Kidney (tissue), 22 donors: Measurements from ENCODE around the gene C19orf38. TPM values are rescaled to one million over a fixed set of nuclear protein-coding genes. Genes with fewer than 3 reads are reported as not detected.
A peak's percentile ranks its signal among the peaks of the same experiment; 100 is the strongest.

Experiments
- DNase-seq, 5 donors: peaks; one replicate each; pipeline ENCODE4 v3.0.0-alpha.2; 2013 to 2020
- FAIRE-seq: peaks from 2 replicates; lab custom pipeline; 2012; peaks lifted over from hg19 to GRCh38; lab: Jason Lieb, UNC
- H3K27ac ChIP-seq, 2 donors: one replicate each; pipeline ENCODE4 v1.7.0; 2013; ENCODE audit warnings: low read depth in 2 of 2, low read length in 2 of 2, inconsistent platforms in 1 of 2
- H3K27me3 ChIP-seq: one replicate; pipeline ENCODE4 v1.7.1; 2013; ENCODE audit warnings: low read length, inconsistent platforms; ENCODE audit not compliant: control insufficient read depth, insufficient read depth
- H3K36me3 ChIP-seq, 3 donors: one replicate each; pipeline versions ENCODE4 v1.7.0 to v1.7.1; 2013; ENCODE audit warnings: low read length in 3 of 3, control low read depth in 1 of 3, inconsistent platforms in 1 of 3; ENCODE audit not compliant: insufficient read depth in 3 of 3, control insufficient read depth in 2 of 3
- H3K4me1 ChIP-seq, 3 donors: one replicate each; pipeline versions ENCODE4 v1.7.0 to v1.7.1; 2013; ENCODE audit warnings: low read length in 3 of 3, inconsistent platforms in 1 of 3, low read depth in 1 of 3; ENCODE audit not compliant: control insufficient read depth in 2 of 3, insufficient read depth in 2 of 3
- H3K4me3 ChIP-seq, 3 donors: one replicate each; pipeline versions ENCODE4 v1.7.0 to v1.8.1; 2013; ENCODE audit warnings: low read length in 3 of 3, control low read depth in 1 of 3, inconsistent platforms in 1 of 3
- H3K9ac ChIP-seq, 3 donors: one replicate each; pipeline versions ENCODE4 v1.7.0 to v1.7.1; 2013; ENCODE audit warnings: low read length in 3 of 3, control low read depth in 1 of 3, inconsistent platforms in 1 of 3
- H3K9me3 ChIP-seq, 3 donors: one replicate each; pipeline versions ENCODE4 v1.7.0 to v1.7.1; 2013; ENCODE audit warnings: low read length in 3 of 3, control low read depth in 1 of 3, inconsistent platforms in 1 of 3; ENCODE audit not compliant: control insufficient read depth in 2 of 3, insufficient read depth in 1 of 3
- intact Hi-C: fragments of 100-400 bp; cut with DNase I; formaldehyde crosslinking; loops from one replicate; pipeline ENCODE4 v1.11.1; 2022
- long read RNA-seq, 10 donors: library from polyadenylated mRNA in 1 of 10; unstranded in 1 of 10; transcript quantifications; one replicate each; pipeline ENCODE4 v2.0.0 and lab custom pipeline, GENCODE V29; 2021 to 2026
- polyA plus RNA-seq: library from polyadenylated mRNA; stranded (reverse); fragments of 350-450 nt; fragmentation: Illumina TruSeq; extraction: RNeasy Lipid Tissue Mini Kit (QIAGEN cat#74804); gene quantifications from one replicate; pipeline ENCODE4 v1.2.3, GENCODE V29; 2014; ENCODE audit warnings: low read depth, low replicate concordance; ENCODE audit not compliant: insufficient read depth
- total RNA-seq: library from RNA; stranded (reverse); fragmentation: NEBNext Ultra II Directional; extraction: Animal tissue kit (Norgen Biotek cat#: 25700); gene quantifications from one replicate; pipeline ENCODE4 v1.2.1, GENCODE V29; 2021
- TF ChIP-seq, protein P1 (sequence below): IDR thresholded peaks from 3 replicates; pipeline ENCODE4 v1.5.1; 2012; ENCODE audit warnings: mild to moderate bottlenecking, moderate library complexity, borderline replicate concordance; ENCODE audit not compliant: insufficient read depth; ENCODE audit errors: extremely low read depth
- donor health status: control.
- donor health status: control.
- donor health status: control.
- donor health status: control.
- donor health status: control.
- donor health status: DM: yes; HTN: yes; CAD: no.
- donor health status: Normal renal cell carcinoma (clear cell type).

Gene C19orf38, protein sequence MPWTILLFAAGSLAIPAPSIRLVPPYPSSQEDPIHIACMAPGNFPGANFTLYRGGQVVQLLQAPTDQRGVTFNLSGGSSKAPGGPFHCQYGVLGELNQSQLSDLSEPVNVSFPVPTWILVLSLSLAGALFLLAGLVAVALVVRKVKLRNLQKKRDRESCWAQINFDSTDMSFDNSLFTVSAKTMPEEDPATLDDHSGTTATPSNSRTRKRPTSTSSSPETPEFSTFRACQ
- total RNA-seq = 3.3 TPM
- 2.4 TPM for polyA plus RNA-seq
- long read RNA-seq, donor 1, partial matches to known transcripts = 0 of 1 reads
- long read RNA-seq, donor 1, other reads (novel, unspliced or antisense) = 0 of 1 reads
- long read RNA-seq, donor 2 = 0 reads
- long read RNA-seq, donor 3 = 0 reads
- long read RNA-seq, donor 4 = 0 reads
- long read RNA-seq, donor 5 = 0 reads
- long read RNA-seq, donor 6 = 0 reads
- long read RNA-seq, donor 7, partial matches to known transcripts = 1 of 2 reads
- long read RNA-seq, donor 7, other reads (novel, unspliced or antisense) = 1 of 2 reads
- long read RNA-seq, donor 8 = 0 reads
- long read RNA-seq, donor 9 = 0 reads
- long read RNA-seq, donor 10, partial matches to known transcripts = 0 of 1 reads
- long read RNA-seq, donor 10, other reads (novel, unspliced or antisense) = 0 of 1 reads

DNA sequence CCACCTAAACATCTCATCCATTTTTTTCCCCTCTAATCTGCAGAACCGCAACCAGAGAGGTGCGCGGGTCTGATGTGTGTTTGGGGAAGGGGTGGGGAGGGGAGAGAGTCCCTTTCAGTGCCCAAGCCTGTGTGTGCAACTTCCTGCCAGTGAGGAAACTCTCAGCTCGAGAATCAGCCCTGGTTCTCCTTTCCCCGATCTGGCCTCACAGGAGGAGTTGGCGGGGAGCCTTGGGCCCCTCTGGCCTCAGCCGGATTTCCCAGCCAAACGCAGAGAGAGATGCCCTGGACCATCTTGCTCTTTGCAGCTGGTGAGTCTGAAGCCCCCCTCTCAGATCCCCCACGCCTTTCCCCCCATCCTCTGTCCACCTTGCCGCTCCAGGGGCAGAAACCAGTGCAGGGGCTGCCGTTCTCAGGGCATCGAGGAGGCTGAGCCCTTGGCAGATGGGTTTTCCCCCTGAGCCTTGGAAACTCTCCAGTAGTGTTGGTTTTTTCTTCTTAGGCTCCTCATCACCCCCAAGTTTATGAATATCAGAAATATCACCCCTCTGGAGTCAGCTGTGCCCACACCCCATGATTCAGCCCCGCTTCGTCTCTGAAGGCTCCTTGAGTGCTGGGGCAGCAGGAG lies at the start of gene C19orf38:
Gene C19orf38 (plus strand): TSS at position 186 of the 627 bp plus-strand sequence. CDS start 94 bp downstream, at position 280.
- Histone ChIP-seq H3K27me3 (no peaks in the 10 kb centered on the region), H3K9me3 (peaks cover 0 to 8% (median 0%) of the 10 kb centered on the region in 3 donors), H3K4me1 (no peaks in the 10 kb centered on the region), H3K4me3 (no peak within 1 kb of the TSS), H3K9ac (no peak within 1 kb of the TSS), H3K36me3 (no peaks in the 10 kb centered on the region), H3K27ac (no peak within 1 kb of the TSS)
- intact Hi-C loops = no loop called here
- TF ChIP-seq, protein P1, sequence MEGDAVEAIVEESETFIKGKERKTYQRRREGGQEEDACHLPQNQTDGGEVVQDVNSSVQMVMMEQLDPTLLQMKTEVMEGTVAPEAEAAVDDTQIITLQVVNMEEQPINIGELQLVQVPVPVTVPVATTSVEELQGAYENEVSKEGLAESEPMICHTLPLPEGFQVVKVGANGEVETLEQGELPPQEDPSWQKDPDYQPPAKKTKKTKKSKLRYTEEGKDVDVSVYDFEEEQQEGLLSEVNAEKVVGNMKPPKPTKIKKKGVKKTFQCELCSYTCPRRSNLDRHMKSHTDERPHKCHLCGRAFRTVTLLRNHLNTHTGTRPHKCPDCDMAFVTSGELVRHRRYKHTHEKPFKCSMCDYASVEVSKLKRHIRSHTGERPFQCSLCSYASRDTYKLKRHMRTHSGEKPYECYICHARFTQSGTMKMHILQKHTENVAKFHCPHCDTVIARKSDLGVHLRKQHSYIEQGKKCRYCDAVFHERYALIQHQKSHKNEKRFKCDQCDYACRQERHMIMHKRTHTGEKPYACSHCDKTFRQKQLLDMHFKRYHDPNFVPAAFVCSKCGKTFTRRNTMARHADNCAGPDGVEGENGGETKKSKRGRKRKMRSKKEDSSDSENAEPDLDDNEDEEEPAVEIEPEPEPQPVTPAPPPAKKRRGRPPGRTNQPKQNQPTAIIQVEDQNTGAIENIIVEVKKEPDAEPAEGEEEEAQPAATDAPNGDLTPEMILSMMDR = no peak
- DNase-seq = peak in 1 of 5 donors; percentile 55
- no peak for FAIRE-seq

- DNase-seq (no peak), FAIRE-seq (no peak)
- intact Hi-C loops = no loop called here
- no peaks in the 10 kb centered on the region for H3K27me3 ChIP-seq
- TF ChIP-seq, protein P1 = no peak
- no peak overlapping the region for H3K9ac ChIP-seq
- no peak overlapping the region for H3K27ac ChIP-seq
- H3K9me3 ChIP-seq = no peaks in the 10 kb centered on the region
- H3K36me3 ChIP-seq = peaks cover 5 to 64% (median 31%) of the 10 kb centered on the region in 3 donors
- no peak overlapping the region for H3K4me3 ChIP-seq
- H3K4me1 ChIP-seq = no peaks in the 10 kb centered on the region
Measured at GRCh38 chr19:10800488-10800887, 47.7 kb upstream of the C19orf38 start.

DNA sequence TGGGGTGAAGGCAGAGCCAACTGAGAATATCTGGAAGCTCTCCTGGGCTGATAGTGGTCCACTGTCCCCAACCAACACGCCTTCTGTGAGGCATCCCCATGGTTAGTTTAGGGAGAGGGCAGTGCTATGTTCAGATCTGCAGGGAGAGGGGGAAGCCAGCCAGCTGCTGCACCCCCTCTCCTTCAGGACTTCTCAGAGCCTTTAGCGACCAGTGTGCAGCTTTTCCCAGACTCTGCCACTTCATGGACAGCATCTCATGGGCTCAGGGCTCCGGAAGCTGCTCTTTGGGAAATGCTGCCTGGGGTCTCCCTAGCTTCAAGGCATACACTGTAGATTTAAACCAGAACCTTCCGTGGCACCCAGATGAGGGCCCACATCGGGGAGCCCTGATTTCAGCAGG lies 45.7 kb upstream of the C19orf38 start:
- H3K9ac ChIP-seq = no peak overlapping the region
- intact Hi-C loops = no loop called here
- no peak overlapping the region for H3K4me3 ChIP-seq
- TF ChIP-seq, protein P1 = no peak
- no peak overlapping the region for H3K27ac ChIP-seq
- FAIRE-seq = no peak
- DNase-seq = no peak
- H3K9me3 ChIP-seq = no peaks in the 10 kb centered on the region
- H3K27me3 ChIP-seq = no peaks in the 10 kb centered on the region
- peaks cover 5 to 51% (median 26%) of the 10 kb centered on the region in 3 donors for H3K36me3 ChIP-seq
- H3K4me1 ChIP-seq = no peaks in the 10 kb centered on the region
